GM12891 (cell line): ENCODE measurements around the gene CEBPZOS.

Experiments
- PAX5 ChIP-seq: IDR thresholded peaks from 2 replicates; pipeline ENCODE4 v1.6.1; 2011; ENCODE audit warnings: low read length, moderate library complexity, mild to moderate bottlenecking; ENCODE audit not compliant: insufficient read depth, severe bottlenecking
- POLR2A ChIP-seq: IDR thresholded peaks from 2 replicates; pipeline ENCODE4 v1.6.1; 2011; ENCODE audit warnings: low read depth, low read length, control low read depth
- POLR2AphosphoS5 ChIP-seq: IDR thresholded peaks from 2 replicates; pipeline ENCODE4 v1.6.1; 2011; ENCODE audit warnings: low read depth, low read length, control low read depth
- SPI1 ChIP-seq: IDR thresholded peaks from 2 replicates; pipeline ENCODE4 v1.6.1; 2011; ENCODE audit warnings: low read depth, low read length, control low read depth
- TAF1 ChIP-seq: IDR thresholded peaks from 2 replicates; pipeline ENCODE4 v1.6.1; 2011; ENCODE audit warnings: low read depth, low read length, control low read depth

GRCh38 chr2:37244755-37245154 is 48.5 kb downstream of the CEBPZOS start:
- TF ChIP-seq POLR2AphosphoS5: no peak
- no peak for TF ChIP-seq POLR2A
- no peak for TF ChIP-seq TAF1
- no peak for TF ChIP-seq SPI1
- no peak for TF ChIP-seq PAX5
